Stimulated activated CD4-positive, alpha-beta T cell treated with anti-CD3 and anti-CD28 coated beads, Interleukin-1b, Interleukin-23, amount 100 ng/mL, for 48 hours (primary cell): Measurements from ENCODE around the gene NCBP2.
"Not testable (repeated sequence)": the region's sequence is repeated elsewhere in the genome, so short reads cannot be mapped to it uniquely, and the experiment has no call there.

ENCODE experiments used
- DNase-seq: peaks from one replicate; pipeline ENCODE4 v3.0.0-alpha.2; 2020

The NCBP2 gene

DNA sequence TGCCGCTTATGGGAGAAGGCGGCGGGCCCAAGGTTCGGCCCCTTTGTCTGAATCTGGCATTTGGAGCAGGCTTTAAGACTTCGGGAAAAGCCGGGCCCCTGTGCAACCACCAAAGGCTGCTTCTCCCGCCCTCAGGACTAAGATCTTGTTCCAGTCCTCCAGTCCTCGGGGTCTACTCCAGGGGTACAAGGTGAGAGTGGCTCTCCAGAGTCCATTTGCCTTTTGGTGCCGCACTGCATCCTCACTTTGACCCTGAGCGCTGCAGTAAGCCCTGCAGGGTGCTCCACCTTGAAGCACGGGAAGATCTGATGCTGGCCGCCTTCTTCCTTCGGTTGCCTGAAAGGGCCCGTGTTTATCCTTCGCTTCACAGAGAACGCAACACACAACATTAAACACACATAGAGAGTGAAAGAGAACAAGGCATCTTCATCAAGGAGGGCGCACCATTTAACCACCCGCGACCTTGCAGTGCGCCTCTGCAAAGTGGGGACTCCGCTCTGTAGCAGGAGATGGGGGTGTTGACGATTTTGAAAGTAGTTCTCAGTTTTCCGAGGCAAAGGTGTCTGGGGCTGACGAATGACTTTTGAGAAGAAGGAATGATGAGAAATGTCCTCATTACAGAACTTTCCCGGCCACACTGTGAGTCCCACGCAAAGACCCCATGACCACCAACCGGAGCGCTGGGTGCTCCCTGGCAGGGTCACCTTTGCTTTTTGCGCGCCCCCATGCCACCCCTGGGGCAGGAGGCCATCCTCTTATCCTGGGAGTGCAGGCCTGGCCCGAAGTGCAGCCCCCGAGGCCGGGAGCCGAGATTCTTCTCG is 25.3 kb upstream of the NCBP2 start:
- DNase-seq: no peak

DNA sequence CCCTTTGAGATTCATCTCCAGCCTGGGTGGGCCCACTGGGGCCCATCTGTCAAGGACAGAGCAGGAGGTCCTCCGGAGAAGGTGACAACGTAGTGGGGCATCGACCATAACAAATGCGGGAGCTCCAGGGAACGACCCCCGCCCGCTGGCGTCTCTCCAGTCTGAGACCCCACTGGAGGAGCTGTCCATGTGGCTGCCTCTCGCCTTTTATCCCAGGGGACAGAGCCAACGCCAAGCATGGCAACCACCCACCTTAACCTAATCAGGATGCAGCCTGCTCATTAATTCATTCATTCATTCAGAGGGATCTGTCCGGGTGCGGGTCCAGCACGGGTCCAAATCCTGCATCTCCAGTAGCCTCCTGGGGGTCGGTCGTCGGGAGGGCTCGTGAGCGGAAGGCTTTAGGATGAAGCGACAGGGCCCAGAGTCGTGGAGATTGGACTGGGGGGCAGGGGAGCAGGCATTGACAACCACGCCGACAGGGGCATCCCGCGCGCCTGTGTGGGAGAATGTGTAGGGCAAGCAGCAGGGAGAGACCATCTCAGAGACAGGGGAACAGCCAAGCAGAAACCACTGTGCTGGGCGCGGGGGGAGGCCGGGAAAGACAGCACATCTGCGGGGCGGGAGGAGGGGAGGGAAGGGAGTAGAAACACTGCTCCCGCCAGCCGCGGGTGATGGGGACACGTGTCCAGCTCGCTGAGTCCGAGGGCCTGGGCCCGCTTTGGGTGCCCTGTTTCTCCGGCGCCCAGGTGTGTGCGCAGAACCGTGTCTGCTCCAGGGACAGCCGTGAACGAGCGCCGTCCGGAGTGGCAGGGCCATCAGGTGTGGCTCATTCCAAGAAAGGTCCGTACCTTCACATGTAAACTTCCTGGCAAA is 24.4 kb upstream of the NCBP2 start:
- DNase-seq: no peak

DNA sequence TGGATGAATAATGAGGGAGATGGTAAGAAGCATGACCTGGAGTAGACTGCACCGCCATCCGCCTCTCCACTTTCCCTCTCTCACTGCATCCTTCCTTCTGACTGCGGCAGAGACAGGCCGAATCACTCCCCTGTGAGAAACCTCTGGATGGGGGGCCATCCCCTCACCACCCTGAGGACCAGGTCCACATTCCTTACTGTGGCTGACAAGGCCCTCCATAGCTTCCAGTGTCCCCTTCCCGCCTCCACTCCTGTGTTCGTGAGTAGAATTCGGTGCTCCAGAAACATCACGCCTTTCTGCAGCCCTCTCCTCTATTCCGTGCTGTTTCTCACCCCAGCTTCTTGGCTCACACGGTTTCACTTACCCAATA is 23.5 kb upstream of the NCBP2 start:
- no peak for DNase-seq

DNA sequence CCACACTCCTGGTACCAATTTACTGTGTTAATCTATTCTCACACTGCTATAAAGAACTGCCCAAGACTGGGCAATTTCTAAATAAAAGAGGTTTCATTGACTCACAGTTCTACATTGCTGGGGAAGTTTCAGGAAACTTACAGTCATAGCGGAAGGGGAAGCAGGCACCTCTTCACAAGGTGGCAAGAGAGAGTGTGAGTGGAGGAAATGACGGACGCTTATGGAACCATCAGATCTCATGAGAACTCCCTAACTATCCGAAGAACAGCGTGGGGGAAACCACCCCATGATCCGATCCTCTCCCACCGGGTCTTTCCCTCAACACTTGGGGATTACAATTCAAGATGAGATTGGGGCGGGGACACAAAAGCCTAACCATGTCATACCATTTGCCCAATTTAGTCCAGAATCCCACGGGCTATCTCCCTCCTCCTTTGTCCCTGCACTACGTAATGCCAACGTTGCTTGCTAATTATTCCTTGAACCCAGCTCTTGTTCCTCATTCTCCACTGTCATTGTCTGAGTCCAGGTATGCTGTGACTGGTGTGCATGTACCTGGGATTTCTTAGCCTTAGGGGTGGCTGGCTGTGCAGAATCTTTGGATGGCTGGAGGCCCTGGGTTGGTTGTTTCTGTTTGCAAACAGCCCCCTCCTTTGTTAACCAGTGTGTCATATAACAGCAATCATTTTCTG is 22.9 kb upstream of the NCBP2 start:
- DNase-seq: no peak

DNA sequence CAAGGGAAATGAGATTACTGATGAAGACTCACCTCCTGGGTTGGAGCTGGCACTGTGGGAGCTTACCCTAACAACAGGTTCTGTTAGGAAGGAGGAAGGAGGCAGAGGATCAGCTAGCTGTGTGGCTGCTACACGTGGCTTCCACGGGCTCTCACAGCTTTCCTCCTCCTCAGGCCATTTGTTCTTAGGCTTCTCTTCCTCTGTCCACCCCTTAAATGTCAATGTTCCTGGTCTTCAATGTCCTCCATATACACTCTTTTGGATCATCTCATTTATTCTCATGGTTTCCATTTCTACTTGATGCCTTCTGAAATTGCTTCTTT is 21.3 kb upstream of the NCBP2 start:
- no peak for DNase-seq

DNA sequence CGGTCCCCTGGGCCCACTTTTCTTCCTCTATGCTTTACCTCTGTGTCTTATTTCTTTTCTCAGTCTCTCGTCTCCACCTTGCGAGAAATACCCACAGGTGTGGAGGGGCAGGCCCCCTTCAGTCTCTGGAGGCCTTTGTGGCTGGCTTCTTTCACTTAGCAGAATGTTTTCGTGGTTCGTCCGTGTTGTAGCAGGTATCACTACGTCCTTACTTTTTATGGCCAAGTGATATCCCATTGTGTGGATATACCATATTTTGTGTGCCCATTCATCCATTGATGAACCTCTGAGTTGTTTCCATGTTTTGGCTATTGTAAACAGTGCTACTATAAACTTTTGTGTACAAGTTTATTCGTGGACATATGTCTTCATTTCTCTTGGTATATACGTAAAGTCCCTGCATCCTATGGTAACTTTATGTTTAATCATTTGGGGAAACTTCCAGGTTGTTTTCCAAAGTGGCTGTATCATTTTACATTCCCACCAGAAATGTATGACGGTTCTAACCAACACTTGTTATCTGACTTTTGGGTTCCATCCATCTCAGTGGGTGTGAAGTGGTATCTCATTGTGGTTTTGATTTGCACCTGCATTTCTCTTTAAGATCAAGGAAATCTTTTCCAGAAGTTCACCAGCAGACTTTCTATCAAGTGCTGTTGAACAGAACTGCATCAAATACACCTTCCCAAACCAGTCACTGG is 20.8 kb upstream of the NCBP2 start:
- no peak for DNase-seq

DNA sequence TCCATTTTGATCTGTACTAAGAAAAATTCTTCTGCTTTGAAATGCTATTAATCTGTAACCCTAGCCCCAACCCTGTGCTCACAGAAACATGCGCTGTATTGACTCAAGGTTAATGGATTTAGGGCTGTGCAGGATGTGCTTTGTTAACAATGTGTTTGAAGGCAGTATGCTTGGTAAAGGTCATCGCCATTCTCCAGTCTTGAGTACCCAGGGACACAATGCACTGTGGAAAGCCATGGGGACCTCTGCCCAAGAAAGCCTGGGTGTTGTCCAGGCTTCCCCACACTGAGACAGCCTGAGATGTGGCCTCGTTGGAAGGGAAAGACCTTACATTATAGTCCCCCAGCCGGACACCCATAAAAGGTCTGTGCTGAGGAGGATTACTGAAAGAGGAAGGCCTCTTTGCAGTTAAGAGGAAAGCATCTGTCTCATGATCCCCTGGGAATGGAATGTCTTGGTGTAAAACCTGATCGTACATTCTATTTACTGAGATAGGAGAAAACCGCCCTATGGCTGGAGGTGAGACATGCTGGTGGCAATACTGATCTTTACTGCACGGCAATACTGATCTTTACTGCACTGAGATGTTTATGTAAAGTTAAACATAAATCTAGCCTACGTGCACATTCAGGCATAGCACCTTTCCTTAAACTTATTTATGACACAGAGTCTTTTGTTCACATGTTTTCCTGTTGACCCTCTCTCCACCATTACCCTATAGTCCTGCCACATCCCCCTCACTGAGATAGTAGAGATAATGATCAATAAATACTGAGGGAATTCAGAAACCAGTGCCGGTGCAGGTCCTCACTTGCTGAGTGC is 20.0 kb upstream of the NCBP2 start:
- no peak for DNase-seq

DNA sequence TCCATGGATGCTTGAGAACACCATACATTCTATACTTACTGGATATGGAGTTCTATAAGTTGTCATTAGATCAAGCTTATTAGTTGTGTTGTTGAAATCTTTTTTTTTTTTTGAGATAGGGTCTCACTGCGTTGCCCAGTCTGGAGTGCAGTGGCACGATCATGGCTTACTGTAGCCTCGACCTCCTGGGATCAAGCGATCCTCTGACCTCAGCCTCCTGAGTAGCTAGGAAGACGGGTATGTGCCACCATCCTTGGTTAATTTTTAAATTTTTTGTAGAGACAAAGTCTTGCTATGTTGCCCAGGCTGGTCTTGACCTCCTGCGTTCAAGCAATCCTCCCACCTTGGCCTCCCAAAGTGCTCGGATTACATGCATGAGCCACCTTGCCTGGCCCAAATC is 12.5 kb upstream of the NCBP2 start:
- no peak for DNase-seq

DNA sequence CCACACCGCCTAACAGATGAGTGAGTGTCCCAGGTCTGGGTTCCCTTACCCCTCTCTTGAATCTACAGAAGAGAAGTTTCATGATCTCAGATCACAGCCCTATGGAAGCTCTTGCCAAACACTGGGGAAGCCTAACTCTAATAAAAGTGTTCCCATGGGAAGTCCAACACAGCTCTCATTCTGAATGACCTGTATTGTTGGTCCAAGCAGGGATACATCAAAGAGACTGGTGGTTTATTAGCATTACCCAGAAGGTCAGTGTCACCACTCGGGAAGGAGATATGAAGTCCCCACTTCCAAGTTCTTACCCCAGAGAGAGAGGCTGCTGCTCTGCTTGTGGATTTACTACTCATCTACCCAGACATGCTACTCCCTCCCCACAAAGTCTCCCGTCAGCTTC is 9.0 kb upstream of the NCBP2 start:
- no peak for DNase-seq

DNA sequence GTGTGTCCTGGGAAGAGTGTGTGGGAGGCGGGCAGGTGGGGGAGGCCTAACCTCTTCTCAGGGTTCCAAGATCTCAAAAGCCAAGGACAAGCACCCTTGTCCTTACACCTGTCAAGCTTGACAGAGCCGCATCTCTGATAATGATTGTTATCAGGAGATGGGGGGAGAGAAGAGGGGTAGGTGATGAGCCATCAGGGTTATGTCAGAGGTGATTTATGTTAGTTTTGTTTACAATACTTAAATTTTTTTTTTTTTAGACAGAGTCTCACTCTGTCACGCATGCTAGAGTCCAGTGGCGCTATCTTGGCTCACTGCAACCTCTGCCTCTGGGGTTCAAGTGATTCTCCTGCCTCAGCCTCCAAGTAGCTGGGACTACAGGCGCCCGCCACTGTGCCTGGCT is 7.4 kb upstream of the NCBP2 start:
- no peak for DNase-seq

DNA sequence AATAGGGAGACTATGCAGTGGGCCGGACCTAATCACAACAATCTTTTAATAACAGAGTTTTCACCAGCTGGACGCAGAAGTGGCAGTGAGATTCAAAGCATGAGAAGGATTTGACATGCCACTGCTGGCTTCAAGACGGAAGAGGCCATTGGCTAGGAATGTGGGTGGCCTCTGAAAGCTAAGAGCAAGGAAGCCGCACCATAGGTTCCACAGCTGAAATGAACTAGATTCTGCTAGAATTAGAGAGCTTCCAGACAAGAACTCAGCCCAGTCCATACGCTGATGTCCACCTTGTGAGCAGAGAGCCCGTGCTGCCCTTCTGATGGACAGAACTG is 6.9 kb upstream of the NCBP2 start:
- DNase-seq: no peak

DNA sequence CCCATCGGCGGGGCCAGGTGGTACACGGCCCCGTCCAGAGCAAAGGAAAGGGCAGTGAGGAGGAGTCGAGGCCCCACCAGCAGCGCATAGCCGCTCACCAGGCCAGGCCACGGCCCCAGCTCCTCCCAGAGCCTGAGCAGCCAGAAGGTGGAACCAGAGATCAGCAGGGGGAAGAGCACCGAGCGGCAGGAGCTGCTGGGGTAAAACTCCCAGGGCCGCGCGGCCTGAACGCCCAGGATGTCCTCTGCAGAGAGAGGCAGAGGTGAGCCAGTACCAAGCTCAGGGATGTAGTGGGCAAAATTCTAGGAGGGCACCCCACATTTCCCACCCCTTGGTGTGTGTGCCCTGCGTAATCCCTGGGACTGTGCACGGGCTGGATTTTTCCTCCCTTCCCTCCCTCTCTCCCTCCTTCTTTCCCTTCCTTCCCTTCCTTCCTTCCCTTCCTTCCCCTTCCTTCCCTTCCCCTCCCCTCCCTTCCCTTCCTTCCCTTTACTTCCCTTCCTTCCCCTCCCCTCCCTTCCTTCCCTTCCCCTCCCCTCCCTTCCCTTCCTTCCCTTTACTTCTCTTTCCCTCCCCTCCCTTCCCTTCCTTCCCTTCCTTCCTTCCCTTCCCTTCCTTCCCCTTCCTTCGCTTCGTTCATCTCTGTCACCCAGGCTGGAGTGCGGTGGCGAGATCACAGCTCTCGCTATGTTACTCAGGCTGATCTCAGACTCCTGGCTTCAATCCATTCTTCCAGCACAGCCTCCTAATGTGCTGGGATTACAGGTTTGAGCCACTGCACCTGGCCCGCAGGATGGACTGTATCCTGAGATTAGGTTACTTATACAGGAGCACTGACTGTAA is 6.3 kb upstream of the NCBP2 start:
- no peak for DNase-seq

DNA sequence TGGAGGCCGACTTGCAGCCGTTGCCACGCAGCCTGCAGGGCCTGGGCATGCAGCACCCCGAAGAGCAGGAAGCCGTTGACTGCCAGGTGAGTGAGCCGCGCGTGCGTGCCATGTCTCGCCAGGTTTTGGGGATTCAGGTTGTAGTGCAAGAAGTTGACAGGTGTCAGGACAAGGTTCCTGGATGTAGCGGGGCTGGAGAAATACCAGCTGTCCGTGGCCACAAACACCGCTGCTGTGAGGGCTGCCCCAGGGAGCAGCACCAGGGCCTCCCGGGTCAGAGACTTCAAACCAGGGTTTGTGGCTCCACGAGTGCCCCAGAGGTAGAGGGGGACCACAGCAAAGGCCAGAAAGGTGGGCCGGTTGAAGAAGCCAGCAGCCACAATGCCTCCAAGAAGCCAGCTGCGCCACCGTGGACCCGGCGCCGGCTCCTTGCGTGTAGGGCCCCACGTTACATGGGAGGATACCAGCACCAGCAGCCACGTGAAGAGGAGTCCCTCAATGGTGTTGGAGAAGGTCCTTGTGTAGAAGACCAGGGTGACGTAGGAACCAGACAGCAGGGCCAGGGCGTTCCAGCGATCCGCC is 5.6 kb upstream of the NCBP2 start:
- no peak for DNase-seq

DNA sequence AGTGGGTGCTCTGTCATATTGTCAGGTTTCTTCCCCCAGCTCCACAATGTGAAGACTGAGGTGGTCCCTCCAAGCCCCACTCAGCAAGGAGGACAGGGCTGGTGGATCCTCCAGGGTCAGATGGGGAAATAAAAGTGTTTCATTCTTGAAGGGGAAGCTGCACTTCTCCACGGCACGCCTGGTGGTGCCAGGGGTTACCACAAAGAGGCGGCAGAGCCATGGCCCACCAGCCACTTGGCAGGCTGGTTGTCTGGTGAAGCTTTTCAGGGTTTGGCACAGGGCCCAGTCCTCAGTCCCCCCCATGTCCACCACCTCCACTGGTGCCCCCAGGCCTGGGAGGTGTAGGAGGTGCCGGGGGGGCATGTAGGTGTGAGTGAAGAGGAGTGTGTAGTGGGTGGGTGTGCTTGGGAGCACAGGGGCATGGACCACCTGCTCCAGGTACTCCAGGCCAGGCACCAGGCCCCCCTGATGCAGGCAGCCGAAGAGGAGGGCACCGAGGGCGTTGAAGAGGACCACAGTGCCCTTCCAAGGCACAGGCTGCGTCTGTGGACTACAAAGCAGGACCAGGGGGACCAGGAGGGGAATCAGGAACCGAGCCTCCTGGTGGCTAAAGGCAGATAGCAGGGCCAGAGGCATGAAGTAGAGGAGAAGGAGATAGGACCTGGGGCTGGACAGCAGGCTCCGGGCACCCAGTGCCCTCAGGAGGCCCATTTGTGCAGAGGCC is 5.0 kb upstream of the NCBP2 start:
- DNase-seq: no peak

DNA sequence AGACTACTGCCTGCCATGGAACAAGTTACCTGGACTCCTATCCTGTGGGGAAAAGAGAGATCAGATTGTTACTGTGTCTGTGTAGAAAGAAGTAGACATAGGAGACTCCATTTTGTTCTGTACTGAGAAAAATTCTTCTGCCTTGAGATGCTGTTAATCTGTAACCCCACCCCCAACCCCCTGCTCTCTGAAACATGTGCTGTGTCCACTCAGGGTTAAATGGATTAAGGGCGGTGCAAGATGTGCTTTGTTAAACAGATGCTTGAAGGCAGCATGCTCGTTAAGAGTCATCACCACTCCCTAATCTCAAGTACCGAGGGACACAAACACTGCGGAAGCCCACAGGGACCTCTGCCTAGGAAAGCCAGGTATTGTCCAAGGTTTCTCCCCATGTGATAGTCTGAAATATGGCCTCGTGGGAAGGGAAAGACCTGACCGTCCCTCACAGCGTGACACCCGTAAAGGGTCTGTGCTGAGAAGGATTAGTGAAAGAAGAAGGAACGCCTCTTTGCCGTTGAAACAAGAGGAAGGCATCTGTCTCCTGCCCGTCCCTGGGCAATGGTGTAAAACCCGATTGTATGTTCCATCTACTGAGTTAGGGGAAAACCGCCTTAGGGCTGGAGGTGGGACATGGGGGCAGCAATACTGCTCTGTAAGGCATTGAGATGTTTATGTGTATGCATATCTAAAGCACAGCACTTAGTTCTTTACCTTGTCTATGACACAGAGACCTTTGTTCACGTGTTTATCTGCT is 1.9 kb upstream of the NCBP2 start:
- DNase-seq: not testable (repeated sequence)

DNA sequence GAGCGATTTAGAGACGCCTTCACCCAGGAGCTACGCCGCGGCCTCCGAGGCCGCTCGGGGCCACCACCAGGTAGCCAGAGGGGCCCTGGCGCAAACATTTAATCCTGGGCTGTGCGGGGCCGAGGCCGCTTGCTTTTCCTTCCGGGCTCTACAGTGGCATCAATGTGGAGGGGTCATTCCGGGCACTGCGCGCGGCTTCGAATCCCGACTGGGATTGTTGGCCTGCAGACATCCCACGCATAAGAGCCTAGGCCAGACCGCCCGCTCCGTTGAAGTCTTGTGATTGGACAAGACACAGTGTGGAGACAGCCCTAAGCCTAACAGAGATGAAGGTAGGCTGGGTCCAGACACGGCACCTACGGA is 568 bp upstream of the NCBP2 start:
- DNase-seq: no peak

DNA sequence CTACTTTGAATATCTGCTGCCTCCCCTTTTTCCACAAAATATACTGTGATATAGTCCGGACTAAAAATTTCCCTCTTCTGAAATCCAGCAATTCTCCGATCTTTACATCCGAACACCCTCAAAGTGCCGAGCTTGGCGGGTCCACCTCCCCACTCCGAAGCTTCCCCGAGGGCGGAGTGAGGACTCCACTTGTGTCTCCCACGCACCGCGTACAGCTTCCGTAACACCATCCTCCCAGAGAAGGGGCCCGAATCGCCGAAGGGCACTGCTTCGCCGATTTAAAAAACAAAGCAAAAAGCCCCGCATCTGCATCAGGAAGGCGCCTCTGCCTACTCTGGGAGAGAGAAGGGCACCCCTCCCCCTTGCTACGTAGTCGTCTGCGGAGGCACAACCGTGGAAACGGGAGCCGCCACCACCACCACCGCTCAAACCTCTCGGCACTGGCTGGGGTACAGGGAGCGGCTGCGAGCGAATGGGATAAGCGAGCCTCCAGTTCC is 551 bp downstream of the NCBP2 start:
- DNase-seq: peak; percentile 72

DNA sequence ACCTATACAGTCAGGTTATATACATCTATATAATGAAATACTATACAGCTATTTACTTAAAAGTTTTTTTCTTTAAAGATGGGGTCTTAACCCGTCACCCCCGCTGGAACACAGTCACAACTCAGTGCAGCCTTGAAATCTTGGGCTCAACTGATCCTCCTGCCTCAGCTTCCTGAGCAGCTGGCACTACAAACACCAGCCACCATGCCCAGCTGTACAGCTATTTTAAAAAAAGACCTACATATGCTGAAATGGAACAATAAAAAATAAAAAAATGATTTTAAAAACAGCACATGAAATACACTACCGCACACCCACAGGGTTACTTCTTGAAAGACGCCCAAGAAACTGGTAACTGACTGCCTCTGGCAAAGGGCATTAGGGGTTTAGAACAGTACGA is 3.8 kb downstream of the NCBP2 start:
- DNase-seq: no peak

DNA sequence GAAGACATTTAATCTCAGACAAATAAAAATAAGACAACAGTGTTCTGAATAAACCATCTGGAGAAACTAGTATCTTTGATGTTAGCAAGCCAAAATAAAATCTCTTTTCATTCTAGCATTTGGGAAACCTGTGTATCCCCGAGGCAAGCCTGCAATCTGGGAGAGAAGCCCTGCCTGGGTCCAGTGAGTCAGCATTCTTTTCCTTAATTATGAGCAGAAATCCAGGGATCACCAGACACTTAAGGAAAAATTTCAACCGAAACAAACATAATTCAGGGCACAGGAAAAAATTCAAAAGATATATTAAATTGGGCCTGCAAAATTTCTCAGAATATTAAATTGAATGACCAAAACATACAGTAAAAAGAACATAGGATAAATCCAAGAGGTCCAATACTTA is 4.2 kb downstream of the NCBP2 start:
- DNase-seq: no peak

DNA sequence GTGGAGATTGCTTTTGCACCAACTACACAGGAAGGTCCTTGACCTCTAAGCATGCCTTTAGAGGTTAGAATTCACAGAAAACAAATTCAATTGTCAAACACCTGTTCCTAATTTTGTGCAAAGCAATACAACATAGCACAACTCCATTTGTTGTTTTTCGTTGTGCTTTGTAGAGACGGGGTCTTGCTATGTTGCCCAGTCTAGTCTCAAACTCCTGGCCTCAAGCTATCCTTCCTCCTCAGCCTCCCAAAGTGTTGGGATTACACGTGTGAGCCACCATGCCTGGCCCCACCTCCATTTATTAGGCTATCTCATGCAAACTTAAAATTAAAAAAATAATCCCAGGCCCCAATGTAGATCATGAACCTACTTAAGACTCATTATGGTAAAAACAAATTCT is 6.0 kb downstream of the NCBP2 start:
- no peak for DNase-seq
